Stomach (tissue), 9 donors: ENCODE data around the gene KIAA0232. TPM values are rescaled to one million over a fixed set of nuclear protein-coding genes. Genes with fewer than 3 reads are reported as not detected.

Experiments
- DNase-seq, 2 donors: peaks; one replicate each; pipeline versions ENCODE4 v3.0.0 to v3.0.0-alpha.2; 2013 to 2019
- H3K27ac ChIP-seq, 5 donors: fragments of 200-600 bp in 4 of 5; sonication (generic) in 4 of 5; one replicate each; pipeline ENCODE4 v1.5.1; 2013 to 2019; ENCODE audit warnings: mild to moderate bottlenecking in 1 of 5, moderate library complexity in 1 of 5
- H3K27me3 ChIP-seq, 3 donors: fragments of 200-600 bp; sonication (generic); one replicate each; pipeline ENCODE4 v1.5.1; 2017 to 2019; ENCODE audit warnings: mixed run types in 1 of 3
- H3K36me3 ChIP-seq, 4 donors: fragments of 200-600 bp; sonication (generic); 1 replicate in 3 of 4; 2 replicates in 1 of 4; pipeline ENCODE4 v1.5.1; 2016 to 2019
- H3K4me1 ChIP-seq, 4 donors: fragments of 200-600 bp; sonication (generic); one replicate each; pipeline ENCODE4 v1.5.1; 2016 to 2019
- H3K4me3 ChIP-seq, 4 donors: fragments of 200-600 bp; sonication (generic) in 3 of 4; one replicate each; pipeline ENCODE4 v1.5.1; 2016 to 2019; ENCODE audit warnings: mild to moderate bottlenecking in 1 of 4
- H3K9me3 ChIP-seq, 4 donors: fragments of 200-600 bp; sonication (generic); one replicate each; pipeline ENCODE4 v1.5.1; 2016 to 2019
- EP300 ChIP-seq: sonication (generic); formaldehyde crosslinking; IDR thresholded peaks from one replicate; pipeline ENCODE4 v1.6.1; 2017; ENCODE audit warnings: antibody characterized with exemption
- POLR2A ChIP-seq, 4 donors: fragments of 450-650 bp; IDR thresholded peaks; one replicate each; pipeline ENCODE4 v1.6.1; 2016; ENCODE audit warnings: antibody characterized with exemption in 4 of 4, control low read depth in 2 of 4, mild to moderate bottlenecking in 1 of 4, moderate library complexity in 1 of 4
- POLR2AphosphoS5 ChIP-seq, 3 donors: sonication (generic); formaldehyde crosslinking; IDR thresholded peaks; one replicate each; pipeline ENCODE4 v1.6.1; 2016; ENCODE audit warnings: antibody characterized with exemption in 3 of 3
- WGBS, 5 donors: extraction: QIAGEN DNeasy Blood & Tissue Kit in 3 of 5; methylation state at CpG; one replicate each; pipeline versions ENCODE4 v1.1.5 to v1.1.7; 2013 to 2018; 5-methylcytosine and 5-hydroxymethylcytosine counted together
- intact Hi-C: fragments of 100-400 bp; cut with DNase I; formaldehyde crosslinking; loops from one replicate; pipeline ENCODE4 v1.15.1; 2023; ENCODE audit warnings: low total_unique reads
- polyA plus RNA-seq, 3 donors: library from polyadenylated mRNA; stranded (reverse); fragments of 200-250 nt; gene quantifications; one replicate each; pipeline ENCODE4 v1.2.3, GENCODE V29; 2013
- total RNA-seq, 5 donors: library from RNA; depleted of rRNA; stranded (reverse); fragments of >200 nt; gene quantifications; one replicate each; pipeline versions ENCODE4 v1.1.0 to v1.2.3, GENCODE V29; 2014 to 2016
- TF ChIP-seq, protein P1 (sequence below), 7 experiments: fragments of 450-650 bp in 4 of 7; fragments of 200-600 bp in 3 of 7; sonication (generic) in 3 of 7; IDR thresholded peaks; one replicate each; pipeline ENCODE4 v1.5.1; 2016 to 2019; ENCODE audit warnings: antibody characterized with exemption in 7 of 7, control low read depth in 2 of 7, mild to moderate bottlenecking in 1 of 7
- donor health status: healthy with polysubstance abuse.
- donor health status: Bipolar disorder and iron deficiency.
- donor health status: healthy.

Gene KIAA0232
- total and polyA plus RNA-seq, 8 donors: 5.1 to 48.1 (median 9.9) TPM

DNA sequence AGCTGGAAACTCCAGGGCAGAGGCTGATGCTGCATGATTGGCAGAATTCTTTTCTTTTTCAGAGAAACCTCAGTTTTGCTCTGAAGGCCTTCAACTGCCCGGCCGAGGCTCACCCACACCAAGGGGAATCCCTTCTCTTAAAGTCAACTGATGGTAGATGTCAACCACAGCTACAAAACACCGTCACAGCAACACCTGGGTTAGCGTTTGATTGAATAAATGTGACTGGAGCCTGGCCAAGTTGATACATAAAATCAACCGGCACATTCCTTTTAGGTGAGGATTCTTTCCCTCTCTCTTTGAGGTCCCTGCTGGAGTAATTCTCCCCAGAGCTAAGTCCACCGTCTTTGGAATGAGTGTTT, 15.2 kb upstream of the KIAA0232 start:
- Histone ChIP-seq H3K27ac (no peak overlapping the region), H3K4me3 (no peak overlapping the region), H3K27me3 (no peaks in the 10 kb centered on the region), H3K36me3 (no peaks in the 10 kb centered on the region), H3K9me3 (no peaks in the 10 kb centered on the region), H3K4me1 (peaks cover 9 to 17% (median 12%) of the 10 kb centered on the region in 4 donors)
- intact Hi-C loops: no loop called here
- peak in 1 of 2 donors; percentile 54 for DNase-seq
- TF ChIP-seq POLR2AphosphoS5 (IDR thresholded peaks at IDR 0.05) (no peak), POLR2A (IDR thresholded peaks at IDR 0.05) (no peak), EP300 (no peak)
- TF ChIP-seq, protein P1, sequence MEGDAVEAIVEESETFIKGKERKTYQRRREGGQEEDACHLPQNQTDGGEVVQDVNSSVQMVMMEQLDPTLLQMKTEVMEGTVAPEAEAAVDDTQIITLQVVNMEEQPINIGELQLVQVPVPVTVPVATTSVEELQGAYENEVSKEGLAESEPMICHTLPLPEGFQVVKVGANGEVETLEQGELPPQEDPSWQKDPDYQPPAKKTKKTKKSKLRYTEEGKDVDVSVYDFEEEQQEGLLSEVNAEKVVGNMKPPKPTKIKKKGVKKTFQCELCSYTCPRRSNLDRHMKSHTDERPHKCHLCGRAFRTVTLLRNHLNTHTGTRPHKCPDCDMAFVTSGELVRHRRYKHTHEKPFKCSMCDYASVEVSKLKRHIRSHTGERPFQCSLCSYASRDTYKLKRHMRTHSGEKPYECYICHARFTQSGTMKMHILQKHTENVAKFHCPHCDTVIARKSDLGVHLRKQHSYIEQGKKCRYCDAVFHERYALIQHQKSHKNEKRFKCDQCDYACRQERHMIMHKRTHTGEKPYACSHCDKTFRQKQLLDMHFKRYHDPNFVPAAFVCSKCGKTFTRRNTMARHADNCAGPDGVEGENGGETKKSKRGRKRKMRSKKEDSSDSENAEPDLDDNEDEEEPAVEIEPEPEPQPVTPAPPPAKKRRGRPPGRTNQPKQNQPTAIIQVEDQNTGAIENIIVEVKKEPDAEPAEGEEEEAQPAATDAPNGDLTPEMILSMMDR (IDR thresholded peaks at IDR 0.05): no peak
- WGBS, 5 donors: 34 to 55% (median 44%) methylated on average over 5 to 6 of the region's 6 CpGs

DNA sequence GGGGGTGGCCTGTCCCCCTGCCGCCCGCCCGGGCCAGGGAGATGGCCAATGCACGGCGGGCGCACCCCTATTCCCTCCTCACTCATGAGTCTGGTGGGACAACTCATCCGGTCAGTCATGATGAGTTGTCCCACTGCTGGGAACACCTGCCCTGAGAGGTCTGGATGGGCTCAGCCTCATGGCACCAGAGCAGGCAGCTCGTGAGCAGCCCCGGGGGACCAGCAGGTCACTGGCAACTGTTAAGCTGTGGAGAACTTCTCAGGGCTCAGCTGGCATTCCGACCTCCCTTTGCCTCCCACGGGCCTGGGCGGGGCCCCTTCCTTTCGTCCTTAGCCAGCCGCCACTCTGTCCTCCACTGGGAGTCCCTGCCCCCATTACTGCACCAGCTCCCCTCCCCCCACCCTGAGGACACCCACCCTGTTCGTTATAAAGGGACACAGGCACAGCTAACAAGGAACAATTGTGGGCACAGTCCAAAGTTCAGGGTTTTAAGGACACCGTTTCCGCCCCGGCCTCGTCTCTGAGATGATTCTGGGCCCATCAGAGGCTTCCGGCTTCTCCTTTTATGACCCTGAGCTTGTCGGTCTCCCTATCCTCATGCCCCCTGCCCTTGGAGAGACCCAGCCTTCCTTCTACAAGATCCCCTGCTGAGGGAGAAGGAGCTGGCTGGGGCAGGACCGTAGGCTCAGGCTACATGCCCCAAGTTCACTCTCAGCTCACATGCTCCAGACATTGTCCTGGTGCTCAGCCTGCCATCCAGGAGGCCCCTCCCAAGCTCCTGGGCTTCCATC, 14.6 kb upstream of the KIAA0232 start:
- Histone ChIP-seq H3K9me3 (no peaks in the 10 kb centered on the region), H3K36me3 (no peaks in the 10 kb centered on the region), H3K4me3 (no peak overlapping the region), H3K27me3 (no peaks in the 10 kb centered on the region), H3K27ac (no peak overlapping the region), H3K4me1 (peaks cover 9 to 17% (median 12%) of the 10 kb centered on the region in 4 donors)
- DNase-seq: peak in 1 of 2 donors; percentile 52
- no peak for TF ChIP-seq POLR2AphosphoS5 (IDR thresholded peaks at IDR 0.05)
- TF ChIP-seq, protein P1 (IDR thresholded peaks at IDR 0.05): no peak
- no peak for TF ChIP-seq POLR2A (IDR thresholded peaks at IDR 0.05)
- no peak for TF ChIP-seq EP300
- WGBS, 5 donors: 33 to 55% (median 51%) methylated on average over 9 to 22 of the region's 22 CpGs
- intact Hi-C loops: no loop called here

DNA sequence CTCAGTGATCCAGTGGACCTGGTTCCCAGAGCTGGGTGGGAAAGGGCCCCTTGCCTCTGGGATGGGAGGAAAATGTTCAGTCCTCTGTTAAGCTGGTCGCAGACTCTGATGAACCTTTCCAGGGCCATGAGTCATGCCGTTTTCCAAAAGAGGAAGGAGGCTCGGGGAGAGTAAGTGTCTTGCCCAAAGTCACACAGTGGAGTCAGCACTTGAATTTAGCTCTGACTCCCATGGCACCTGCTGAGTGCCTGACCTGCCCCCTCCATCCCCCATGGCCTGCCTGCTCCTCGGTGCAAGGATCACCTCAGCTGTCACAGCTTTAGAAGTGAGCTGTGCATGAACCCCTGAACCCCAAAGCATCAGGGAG, 14.0 kb upstream of the KIAA0232 start:
- WGBS, 5 donors: 44 to 64% (median 58%) methylated on average over 4 of the region's 4 CpGs
- TF ChIP-seq, protein P1 (IDR thresholded peaks at IDR 0.05): no peak
- TF ChIP-seq EP300 (no peak), POLR2A (IDR thresholded peaks at IDR 0.05) (no peak), POLR2AphosphoS5 (IDR thresholded peaks at IDR 0.05) (no peak)
- no peaks in the 10 kb centered on the region for H3K27me3 ChIP-seq
- H3K36me3 ChIP-seq: no peaks in the 10 kb centered on the region
- no peak for DNase-seq
- no peak overlapping the region for H3K4me3 ChIP-seq
- H3K9me3 ChIP-seq: no peaks in the 10 kb centered on the region
- intact Hi-C loops: no loop called here
- H3K27ac ChIP-seq: no peak overlapping the region
- peaks cover 9 to 17% (median 12%) of the 10 kb centered on the region in 4 donors for H3K4me1 ChIP-seq

DNA sequence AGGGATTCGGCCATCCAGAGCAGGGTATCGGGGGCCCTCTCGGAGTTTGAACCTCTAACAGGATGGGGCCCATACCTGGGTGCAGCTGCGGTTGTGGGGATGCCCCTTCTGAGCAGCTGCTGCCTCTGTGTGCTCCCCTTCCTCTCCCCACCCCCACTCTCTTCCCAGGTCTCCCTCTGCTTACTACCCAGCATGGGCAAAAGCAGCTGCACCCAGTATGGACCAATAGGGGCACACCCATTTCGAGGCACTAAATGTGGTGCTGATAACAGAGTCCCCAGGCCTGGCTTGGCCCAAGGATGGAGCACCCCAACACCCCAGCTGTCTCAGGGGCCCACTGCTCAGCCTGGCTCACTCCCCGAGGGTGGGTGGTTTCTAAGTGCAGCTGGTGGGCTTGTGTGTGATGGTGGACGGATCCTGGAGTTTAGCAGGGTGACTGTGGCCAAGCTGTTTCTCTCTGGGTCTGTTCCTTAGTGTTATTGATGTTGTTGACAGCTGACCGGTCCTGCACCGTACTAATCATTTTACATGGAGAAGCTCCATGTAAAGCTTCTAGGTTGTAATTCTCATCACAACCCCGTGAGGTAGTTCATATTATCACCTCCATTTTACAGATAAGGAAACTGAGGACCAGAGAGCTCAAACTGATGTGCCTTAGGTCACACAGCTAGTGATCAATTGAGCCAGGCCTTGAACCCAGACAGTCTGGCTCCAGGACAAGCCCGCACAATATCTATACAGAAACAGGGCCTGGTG, 13.1 kb upstream of the KIAA0232 start:
- no peaks in the 10 kb centered on the region for H3K36me3 ChIP-seq
- no peak overlapping the region for H3K27ac ChIP-seq
- H3K27me3 ChIP-seq: no peaks in the 10 kb centered on the region
- no peaks in the 10 kb centered on the region for H3K9me3 ChIP-seq
- H3K4me3 ChIP-seq: no peak overlapping the region
- DNase-seq: no peak
- TF ChIP-seq, protein P1 (IDR thresholded peaks at IDR 0.05): no peak
- 76 to 94% (median 83%) methylated on average over 11 of the region's 11 CpGs for WGBS, 5 donors
- intact Hi-C loops: no loop called here
- H3K4me1 ChIP-seq: peaks cover 9 to 17% (median 12%) of the 10 kb centered on the region in 4 donors
